Spleen (tissue), 11 donors: ENCODE data around the gene FBXO10. TPM values are rescaled to one million over a fixed set of nuclear protein-coding genes. Genes with fewer than 3 reads are reported as not detected.

Experiments used
- DNase-seq: peaks from one replicate; pipeline ENCODE4 v3.0.0-alpha.2; 2020
- H3K27ac ChIP-seq, 8 donors: fragments of 200-600 bp; sonication (generic) in 7 of 8; 1 replicate in 4 of 8; 2 replicates in 4 of 8; pipeline versions ENCODE4 v1.5.0 to v1.8.0; 2016 to 2021; ENCODE audit warnings: inconsistent platforms in 4 of 8, mild to moderate bottlenecking in 4 of 8, moderate library complexity in 1 of 8
- H3K27me3 ChIP-seq, 7 donors: fragments of 200-600 bp; sonication (generic) in 6 of 7; replicated peaks in 1 of 7; 1 replicate in 4 of 7; 2 replicates in 3 of 7; pipeline versions ENCODE4 v1.5.0 to v1.8.0; 2016 to 2021; ENCODE audit warnings: inconsistent platforms in 3 of 7, mild to moderate bottlenecking in 1 of 7
- H3K36me3 ChIP-seq, 6 donors: fragments of 200-600 bp; sonication (generic) in 5 of 6; 1 replicate in 4 of 6; 2 replicates in 2 of 6; pipeline versions ENCODE4 v1.5.0 to v1.8.0; 2016 to 2021; ENCODE audit warnings: inconsistent platforms in 2 of 6
- H3K4me1 ChIP-seq, 6 donors: fragments of 200-600 bp; sonication (generic) in 5 of 6; 1 replicate in 3 of 6; 2 replicates in 3 of 6; pipeline versions ENCODE4 v1.5.0 to v1.8.0; 2016 to 2021; ENCODE audit warnings: inconsistent platforms in 3 of 6
- H3K4me3 ChIP-seq, 8 donors: fragments of 200-600 bp; sonication (generic) in 7 of 8; 1 replicate in 4 of 8; 2 replicates in 4 of 8; pipeline versions ENCODE4 v1.5.0 to v1.8.0; 2016 to 2021; ENCODE audit warnings: inconsistent platforms in 4 of 8, mild to moderate bottlenecking in 4 of 8, moderate library complexity in 2 of 8
- H3K9me3 ChIP-seq, 8 donors: fragments of 200-600 bp; sonication (generic) in 7 of 8; 1 replicate in 4 of 8; 2 replicates in 4 of 8; pipeline versions ENCODE4 v1.5.0 to v1.8.0; 2016 to 2021; ENCODE audit warnings: inconsistent platforms in 4 of 8
- POLR2A ChIP-seq, 3 donors: fragments of 450-650 bp; IDR thresholded peaks; one replicate each; pipeline ENCODE4 v1.5.1; 2017; ENCODE audit warnings: antibody characterized with exemption in 3 of 3, mild to moderate bottlenecking in 1 of 3
- POLR2AphosphoS5 ChIP-seq, 3 donors: sonication (generic); formaldehyde crosslinking; IDR thresholded peaks; one replicate each; pipeline ENCODE4 v1.5.1; 2017; ENCODE audit warnings: antibody characterized with exemption in 3 of 3
- WGBS, 5 donors: extraction: QIAGEN DNeasy Blood & Tissue Kit in 3 of 5; methylation state at CpG; one replicate each; pipeline versions ENCODE4 v1.1.5 to v1.1.7; 2013 to 2018; 5-methylcytosine and 5-hydroxymethylcytosine counted together
- intact Hi-C: fragments of 100-400 bp; cut with DNase I; formaldehyde crosslinking; loops from one replicate; pipeline ENCODE4 v1.15.0; 2023; ENCODE audit warnings: low total_unique reads
- polyA plus RNA-seq, 3 donors: library from polyadenylated mRNA; stranded (reverse); fragments of 200-250 nt; gene quantifications; one replicate each; pipeline ENCODE4 v1.2.1, GENCODE V29; 2013
- total RNA-seq, 7 donors: library from RNA; depleted of rRNA in 3 of 7; stranded (reverse); fragments of >200 nt in 3 of 7; fragmentation: NEBNext Ultra II Directional in 4 of 7; extraction: Animal tissue kit (Norgen Biotek cat#: 25700) in 4 of 7; gene quantifications; one replicate each; pipeline versions ENCODE4 v1.1.0 to v1.2.1, GENCODE V29; 2016 to 2021
- TF ChIP-seq, protein P1 (sequence below), 11 experiments: fragments of 200-600 bp in 7 of 11; fragments of 450-650 bp in 4 of 11; sonication (generic) in 4 of 11; IDR thresholded peaks in 8 of 11; conservative IDR thresholded peaks in 3 of 11; 1 replicate in 7 of 11; 2 replicates in 4 of 11; pipeline versions ENCODE4 v1.4.0 to v1.8.0; 2016 to 2021; ENCODE audit warnings: antibody characterized with exemption in 11 of 11, inconsistent platforms in 4 of 11, mild to moderate bottlenecking in 1 of 11
- donor health status: healthy with polysubstance abuse.
- donor health status: DM: no; HTN: no; CAD: no; lungs with moderate emphysema.
- donor health status: DM: no; HTN: no; CAD: no.
- donor health status: Bipolar disorder and iron deficiency.
- donor health status: healthy.
- donor health status: DM: no; HTN: no; CAD: no.
- donor health status: DM: yes; HTN: yes; CAD: no.

Gene FBXO10
- total and polyA plus RNA-seq, 10 donors = 3.2 to 36.9 (median 18.6) TPM

DNA sequence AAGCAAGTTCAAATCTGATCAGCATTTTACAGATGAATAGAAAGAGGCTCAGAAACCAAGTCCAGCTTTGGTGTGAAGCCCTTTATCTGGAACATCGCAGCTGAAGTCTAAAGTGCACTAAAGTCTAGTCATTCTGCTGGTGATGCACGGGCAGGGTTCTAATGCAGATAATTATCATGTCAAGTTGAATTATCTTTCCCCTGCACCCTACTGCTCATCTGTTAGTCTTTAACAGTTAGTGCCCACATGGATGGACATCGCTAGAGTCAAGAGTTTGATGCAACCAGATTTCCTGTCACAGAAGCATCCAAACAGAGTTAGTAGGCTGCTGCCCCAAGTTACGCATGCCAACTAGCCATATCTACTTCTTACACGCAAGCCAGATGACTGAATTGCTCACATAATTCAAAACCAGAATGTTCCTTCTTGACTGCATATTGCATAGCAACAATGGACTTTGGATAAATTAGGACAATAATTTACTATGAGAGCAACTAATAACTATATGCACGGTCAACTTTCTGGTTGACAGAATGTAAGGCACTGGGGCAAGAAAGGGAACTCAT lies 17.8 kb upstream of the FBXO10 start:
- peak overlapping the region in 2 of 8 donors; percentile 28 to 48 for H3K27ac ChIP-seq
- TF ChIP-seq POLR2AphosphoS5 (IDR thresholded peaks at IDR 0.05) = no peak
- TF ChIP-seq, protein P1, sequence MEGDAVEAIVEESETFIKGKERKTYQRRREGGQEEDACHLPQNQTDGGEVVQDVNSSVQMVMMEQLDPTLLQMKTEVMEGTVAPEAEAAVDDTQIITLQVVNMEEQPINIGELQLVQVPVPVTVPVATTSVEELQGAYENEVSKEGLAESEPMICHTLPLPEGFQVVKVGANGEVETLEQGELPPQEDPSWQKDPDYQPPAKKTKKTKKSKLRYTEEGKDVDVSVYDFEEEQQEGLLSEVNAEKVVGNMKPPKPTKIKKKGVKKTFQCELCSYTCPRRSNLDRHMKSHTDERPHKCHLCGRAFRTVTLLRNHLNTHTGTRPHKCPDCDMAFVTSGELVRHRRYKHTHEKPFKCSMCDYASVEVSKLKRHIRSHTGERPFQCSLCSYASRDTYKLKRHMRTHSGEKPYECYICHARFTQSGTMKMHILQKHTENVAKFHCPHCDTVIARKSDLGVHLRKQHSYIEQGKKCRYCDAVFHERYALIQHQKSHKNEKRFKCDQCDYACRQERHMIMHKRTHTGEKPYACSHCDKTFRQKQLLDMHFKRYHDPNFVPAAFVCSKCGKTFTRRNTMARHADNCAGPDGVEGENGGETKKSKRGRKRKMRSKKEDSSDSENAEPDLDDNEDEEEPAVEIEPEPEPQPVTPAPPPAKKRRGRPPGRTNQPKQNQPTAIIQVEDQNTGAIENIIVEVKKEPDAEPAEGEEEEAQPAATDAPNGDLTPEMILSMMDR (IDR thresholded peaks at IDR 0.05 in 8 of 11, conservative IDR thresholded peaks at IDR 0.05 in 3 of 11) = no peak
- no peak for TF ChIP-seq POLR2A (IDR thresholded peaks at IDR 0.05)
- peaks cover 0 to 11% (median 1%) of the 10 kb centered on the region in 6 donors for H3K36me3 ChIP-seq
- H3K27me3 ChIP-seq = peaks cover 0 to 6% (median 0%) of the 10 kb centered on the region in 7 donors
- H3K9me3 ChIP-seq = no peaks in the 10 kb centered on the region
- H3K4me1 ChIP-seq = peaks cover 20 to 58% (median 46%) of the 10 kb centered on the region in 6 donors
- intact Hi-C loops = loop anchor here (10.0 kb wide), 1 partner anchor 109 kb away; the partner anchor contains the start of gene POLR1E
- WGBS, 5 donors = 82 to 91% (median 85%) methylated on average over 6 of the region's 6 CpGs
- peak overlapping the region in 2 of 8 donors; percentile 19 to 49 for H3K4me3 ChIP-seq
- no peak for DNase-seq

DNA sequence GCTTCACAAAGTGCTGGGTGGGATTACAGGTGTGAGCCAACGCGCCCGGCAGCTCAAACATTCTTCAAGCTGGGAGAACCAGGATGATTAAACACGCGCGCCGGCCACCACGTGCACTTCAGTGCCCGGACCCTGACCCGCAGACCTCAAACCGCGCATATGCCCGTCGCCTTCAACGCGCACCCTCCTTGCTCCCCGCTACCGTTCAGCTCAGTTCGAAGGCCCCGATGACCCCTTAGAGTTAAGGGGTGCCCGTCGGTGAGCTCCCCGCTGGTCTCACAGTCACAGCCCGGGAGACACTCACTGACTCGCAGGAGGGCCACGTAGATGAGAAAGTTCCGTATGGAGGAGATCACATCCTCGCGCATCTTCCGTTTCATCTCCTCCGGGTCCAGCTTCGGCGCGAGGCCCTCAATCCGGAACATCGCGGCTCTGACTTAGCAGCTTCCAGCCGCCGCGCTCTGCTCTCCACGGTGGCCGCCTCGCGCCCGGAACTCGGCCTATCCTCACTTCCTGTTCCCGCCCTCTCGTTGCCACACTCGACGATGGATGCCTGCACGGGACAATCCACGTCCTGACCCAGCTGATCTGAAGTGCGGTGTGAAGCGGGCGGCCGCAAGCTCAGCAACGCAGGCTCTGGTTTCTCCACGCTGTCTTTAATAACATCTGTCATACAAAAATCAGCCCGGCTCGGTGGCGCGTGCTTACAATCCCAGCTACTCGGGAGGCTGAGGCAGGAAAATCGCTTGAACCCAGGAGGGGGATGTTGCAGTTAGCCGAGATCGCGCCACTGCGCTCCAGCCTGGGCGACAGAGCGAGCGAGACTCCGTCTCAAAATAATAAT lies 16.1 kb upstream of the FBXO10 start, which contains the start of gene TOMM5:
Gene TOMM5 (minus strand): TSS at position 490 of the 844 bp plus-strand sequence. CDS start 65 bp downstream, at position 425.
- peak within 1 kb of the TSS; percentile 78 to 93 (median 88) for H3K27ac ChIP-seq
- H3K36me3 ChIP-seq = peaks cover 0 to 27% (median 15%) of the 10 kb centered on the region in 6 donors
- WGBS, 5 donors = 0 to 1% (median 0%) methylated on average over 62 to 72 of the region's 72 CpGs
- H3K9me3 ChIP-seq = no peaks in the 10 kb centered on the region
- peaks cover 0 to 6% (median 0%) of the 10 kb centered on the region in 7 donors for H3K27me3 ChIP-seq
- intact Hi-C loops = loop anchor here (10.0 kb wide), 1 partner anchor 108 kb away; the partner anchor contains the start of gene POLR1E
- peaks cover 20 to 70% (median 54%) of the 10 kb centered on the region in 6 donors for H3K4me1 ChIP-seq
- DNase-seq = peak; percentile 97
- TF ChIP-seq POLR2A (IDR thresholded peaks at IDR 0.05) (peak in 2 of 3 donors; percentile 17 to 63), POLR2AphosphoS5 (IDR thresholded peaks at IDR 0.05) (peak; percentile 98 to 99 (median 98))
- TF ChIP-seq, protein P1 (IDR thresholded peaks at IDR 0.05 in 8 of 11, conservative IDR thresholded peaks at IDR 0.05 in 3 of 11) = peak in 2 of 11 experiments; percentile 16 to 37
- H3K4me3 ChIP-seq = peak within 1 kb of the TSS; percentile 71 to 93 (median 82)

DNA sequence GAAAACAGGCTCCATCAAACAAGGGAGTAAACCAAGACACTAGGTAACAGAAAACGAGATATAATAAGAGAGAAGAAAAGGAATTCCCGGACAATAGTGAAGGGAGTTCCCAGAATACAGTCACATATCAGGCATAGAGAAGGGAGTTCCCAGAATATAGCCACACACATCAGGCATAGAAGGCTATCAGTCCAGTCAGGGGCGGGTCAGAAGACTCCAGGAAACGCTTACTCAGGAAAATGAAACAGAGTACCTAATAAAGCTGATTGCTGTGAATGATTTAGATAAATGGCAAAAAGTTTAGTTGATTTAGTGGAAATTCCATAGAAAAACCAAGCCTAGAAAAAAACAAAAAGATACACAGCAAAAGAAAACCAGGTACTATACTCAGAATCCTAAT lies 11.3 kb upstream of the FBXO10 start:
- no peaks in the 10 kb centered on the region for H3K9me3 ChIP-seq
- peaks cover 0 to 74% (median 52%) of the 10 kb centered on the region in 6 donors for H3K36me3 ChIP-seq
- peaks cover 15 to 58% (median 39%) of the 10 kb centered on the region in 6 donors for H3K4me1 ChIP-seq
- TF ChIP-seq POLR2A (IDR thresholded peaks at IDR 0.05) (no peak), POLR2AphosphoS5 (IDR thresholded peaks at IDR 0.05) (no peak)
- TF ChIP-seq, protein P1 (IDR thresholded peaks at IDR 0.05 in 8 of 11, conservative IDR thresholded peaks at IDR 0.05 in 3 of 11) = no peak
- 55 to 67% (median 60%) methylated on average over 4 of the region's 4 CpGs for WGBS, 5 donors
- DNase-seq = no peak
- intact Hi-C loops = no loop called here
- no peak overlapping the region for H3K4me3 ChIP-seq
- H3K27me3 ChIP-seq = no peaks in the 10 kb centered on the region
- peak overlapping the region in 7 of 8 donors; percentile 52 to 78 (median 62) for H3K27ac ChIP-seq
